HL-60 (cell line): Measurements from ENCODE around the gene BTBD17.

Experiments
- DNase-seq, 2 experiments: peaks; one replicate each; pipeline ENCODE4 v3.0.0-alpha.2; 2010 to 2020; ENCODE audit warnings: low read depth in 1 of 2, low spot score in 1 of 2
- H3K27ac ChIP-seq: fragments of 250-450 bp; sonication (Bioruptor Pico); replicated peaks from 2 replicates; pipeline ENCODE4 v1.5.1; 2020; ENCODE audit warnings: mild to moderate bottlenecking, moderate library complexity
- H3K27me3 ChIP-seq: fragments of 250-450 bp; sonication (Bioruptor Pico); 2 replicates; pipeline ENCODE4 v1.5.1; 2021; ENCODE audit warnings: mild to moderate bottlenecking, moderate library complexity; ENCODE audit not compliant: insufficient read depth, poor library complexity, severe bottlenecking
- H3K4me3 ChIP-seq: replicated peaks from 2 replicates; pipeline ENCODE4 v1.5.1; 2011; ENCODE audit warnings: mild to moderate bottlenecking, control low read depth, low read length; ENCODE audit not compliant: insufficient read depth
- GABPA ChIP-seq: IDR thresholded peaks from 2 replicates; pipeline ENCODE4 v1.6.1; 2012; ENCODE audit warnings: low read depth
- POLR2AphosphoS5 ChIP-seq: IDR thresholded peaks from 2 replicates; pipeline ENCODE4 v1.6.1; 2012; ENCODE audit warnings: low read depth
- SPI1 ChIP-seq: IDR thresholded peaks from 2 replicates; pipeline ENCODE4 v1.6.1; 2012; ENCODE audit warnings: low read depth, mild to moderate bottlenecking, borderline replicate concordance
- TF ChIP-seq, protein P1 (sequence below): IDR thresholded peaks from one replicate; pipeline ENCODE4 v1.5.1; 2011; ENCODE audit warnings: low read length, control low read depth, inconsistent platforms; ENCODE audit not compliant: insufficient read depth
- TF ChIP-seq, protein P2 (sequence below): IDR thresholded peaks from 2 replicates; pipeline ENCODE4 v1.6.1; 2012; ENCODE audit warnings: low read depth; ENCODE audit not compliant: insufficient replicate concordance

The BTBD17 gene

GRCh38 chr17:74385201-74385600, 23.5 kb upstream of the BTBD17 start:
- Histone ChIP-seq H3K27me3 (no peaks in the 10 kb centered on the region), H3K4me3 (no peak overlapping the region), H3K27ac (no peak overlapping the region)
- TF ChIP-seq SPI1 = no peak
- TF ChIP-seq GABPA = no peak
- TF ChIP-seq, protein P1, sequence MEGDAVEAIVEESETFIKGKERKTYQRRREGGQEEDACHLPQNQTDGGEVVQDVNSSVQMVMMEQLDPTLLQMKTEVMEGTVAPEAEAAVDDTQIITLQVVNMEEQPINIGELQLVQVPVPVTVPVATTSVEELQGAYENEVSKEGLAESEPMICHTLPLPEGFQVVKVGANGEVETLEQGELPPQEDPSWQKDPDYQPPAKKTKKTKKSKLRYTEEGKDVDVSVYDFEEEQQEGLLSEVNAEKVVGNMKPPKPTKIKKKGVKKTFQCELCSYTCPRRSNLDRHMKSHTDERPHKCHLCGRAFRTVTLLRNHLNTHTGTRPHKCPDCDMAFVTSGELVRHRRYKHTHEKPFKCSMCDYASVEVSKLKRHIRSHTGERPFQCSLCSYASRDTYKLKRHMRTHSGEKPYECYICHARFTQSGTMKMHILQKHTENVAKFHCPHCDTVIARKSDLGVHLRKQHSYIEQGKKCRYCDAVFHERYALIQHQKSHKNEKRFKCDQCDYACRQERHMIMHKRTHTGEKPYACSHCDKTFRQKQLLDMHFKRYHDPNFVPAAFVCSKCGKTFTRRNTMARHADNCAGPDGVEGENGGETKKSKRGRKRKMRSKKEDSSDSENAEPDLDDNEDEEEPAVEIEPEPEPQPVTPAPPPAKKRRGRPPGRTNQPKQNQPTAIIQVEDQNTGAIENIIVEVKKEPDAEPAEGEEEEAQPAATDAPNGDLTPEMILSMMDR = no peak
- TF ChIP-seq POLR2AphosphoS5 = no peak
- TF ChIP-seq, protein P2, sequence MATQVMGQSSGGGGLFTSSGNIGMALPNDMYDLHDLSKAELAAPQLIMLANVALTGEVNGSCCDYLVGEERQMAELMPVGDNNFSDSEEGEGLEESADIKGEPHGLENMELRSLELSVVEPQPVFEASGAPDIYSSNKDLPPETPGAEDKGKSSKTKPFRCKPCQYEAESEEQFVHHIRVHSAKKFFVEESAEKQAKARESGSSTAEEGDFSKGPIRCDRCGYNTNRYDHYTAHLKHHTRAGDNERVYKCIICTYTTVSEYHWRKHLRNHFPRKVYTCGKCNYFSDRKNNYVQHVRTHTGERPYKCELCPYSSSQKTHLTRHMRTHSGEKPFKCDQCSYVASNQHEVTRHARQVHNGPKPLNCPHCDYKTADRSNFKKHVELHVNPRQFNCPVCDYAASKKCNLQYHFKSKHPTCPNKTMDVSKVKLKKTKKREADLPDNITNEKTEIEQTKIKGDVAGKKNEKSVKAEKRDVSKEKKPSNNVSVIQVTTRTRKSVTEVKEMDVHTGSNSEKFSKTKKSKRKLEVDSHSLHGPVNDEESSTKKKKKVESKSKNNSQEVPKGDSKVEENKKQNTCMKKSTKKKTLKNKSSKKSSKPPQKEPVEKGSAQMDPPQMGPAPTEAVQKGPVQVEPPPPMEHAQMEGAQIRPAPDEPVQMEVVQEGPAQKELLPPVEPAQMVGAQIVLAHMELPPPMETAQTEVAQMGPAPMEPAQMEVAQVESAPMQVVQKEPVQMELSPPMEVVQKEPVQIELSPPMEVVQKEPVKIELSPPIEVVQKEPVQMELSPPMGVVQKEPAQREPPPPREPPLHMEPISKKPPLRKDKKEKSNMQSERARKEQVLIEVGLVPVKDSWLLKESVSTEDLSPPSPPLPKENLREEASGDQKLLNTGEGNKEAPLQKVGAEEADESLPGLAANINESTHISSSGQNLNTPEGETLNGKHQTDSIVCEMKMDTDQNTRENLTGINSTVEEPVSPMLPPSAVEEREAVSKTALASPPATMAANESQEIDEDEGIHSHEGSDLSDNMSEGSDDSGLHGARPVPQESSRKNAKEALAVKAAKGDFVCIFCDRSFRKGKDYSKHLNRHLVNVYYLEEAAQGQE = no peak
- DNase-seq = no peak

DNA sequence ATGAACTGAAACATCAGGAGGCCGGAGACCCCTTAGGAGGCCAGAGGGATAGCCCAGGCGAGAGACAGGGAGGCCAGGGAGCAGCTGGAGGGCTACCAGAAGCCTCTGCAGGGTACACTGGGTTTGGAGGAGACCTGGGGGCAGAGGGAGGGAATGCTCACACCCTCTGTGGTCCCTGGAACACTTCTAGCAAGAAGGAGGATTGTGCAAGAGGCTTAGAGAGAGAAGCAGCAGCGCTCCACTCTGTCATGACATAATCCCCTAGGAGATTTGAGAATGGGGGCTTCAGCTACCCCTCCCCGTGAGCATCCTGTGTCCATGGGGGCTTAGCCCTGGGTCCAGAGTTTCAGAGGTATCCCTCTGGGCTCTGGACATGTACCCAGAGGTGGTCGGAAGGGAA, 21.5 kb upstream of the BTBD17 start:
- no peak for DNase-seq
- Histone ChIP-seq H3K27ac (no peak overlapping the region), H3K27me3 (no peaks in the 10 kb centered on the region), H3K4me3 (no peak overlapping the region)
- TF ChIP-seq GABPA (no peak), SPI1 (no peak), POLR2AphosphoS5 (no peak)
- TF ChIP-seq, protein P2 = no peak
- TF ChIP-seq, protein P1 = no peak

- DNase-seq = no peak
- Histone ChIP-seq H3K4me3 (no peak overlapping the region), H3K27me3 (no peaks in the 10 kb centered on the region), H3K27ac (no peak overlapping the region)
- no peak for TF ChIP-seq GABPA
- no peak for TF ChIP-seq SPI1
- no peak for TF ChIP-seq POLR2AphosphoS5
- TF ChIP-seq, protein P2 = no peak
- TF ChIP-seq, protein P1 = no peak
These were observed 19.5 kb upstream of the BTBD17 start for GRCh38 chr17:74380959-74381808.
